Measurements from ENCODE around the gene CANX.

DNA sequence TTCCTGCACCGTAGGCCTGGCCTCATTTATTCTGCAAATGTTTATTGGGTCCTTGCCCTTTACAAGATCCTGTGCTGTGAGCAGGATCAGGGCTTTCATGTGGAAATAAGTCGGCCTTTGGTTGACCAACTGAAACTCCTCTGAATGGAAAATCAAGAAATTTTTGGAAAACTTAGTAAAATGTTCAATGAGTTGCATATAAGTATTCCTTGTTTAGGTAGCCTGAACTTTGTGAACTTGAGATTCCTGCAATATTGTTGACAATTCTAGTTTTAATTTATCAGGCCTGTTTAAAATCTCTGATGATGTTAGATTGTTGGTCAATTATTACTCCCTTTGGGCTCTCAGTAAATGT is 35.0 kb downstream of the CANX start:
- TF ChIP-seq EZH2 (IDR thresholded peaks at IDR 0.05) (no peak), POLR2AphosphoS5 (IDR thresholded peaks at IDR 0.05; ENCODE audit: borderline replicate concordance, low read depth, low read length) (no peak), FOXP2 (optimal IDR thresholded peaks at IDR 0.05; ENCODE audit: control extremely low read depth, extremely low read length, insufficient read depth) (no peak)

Data from SK-N-MC (cell line).